ENCODE measurements around the gene MCC.

The MCC gene

GRCh38 chr5:113108485-113108884, 379.8 kb downstream of the MCC start:
- H3K27me3 Mint-ChIP-seq (ENCODE audit: low read depth, poor library complexity), result no peaks in the 10 kb centered on the region
- no peaks in the 10 kb centered on the region for H3K4me1 Mint-ChIP-seq

GRCh38 chr5:113106821-113107220, 381.4 kb downstream of the MCC start:
- TF ChIP-seq, protein P1, sequence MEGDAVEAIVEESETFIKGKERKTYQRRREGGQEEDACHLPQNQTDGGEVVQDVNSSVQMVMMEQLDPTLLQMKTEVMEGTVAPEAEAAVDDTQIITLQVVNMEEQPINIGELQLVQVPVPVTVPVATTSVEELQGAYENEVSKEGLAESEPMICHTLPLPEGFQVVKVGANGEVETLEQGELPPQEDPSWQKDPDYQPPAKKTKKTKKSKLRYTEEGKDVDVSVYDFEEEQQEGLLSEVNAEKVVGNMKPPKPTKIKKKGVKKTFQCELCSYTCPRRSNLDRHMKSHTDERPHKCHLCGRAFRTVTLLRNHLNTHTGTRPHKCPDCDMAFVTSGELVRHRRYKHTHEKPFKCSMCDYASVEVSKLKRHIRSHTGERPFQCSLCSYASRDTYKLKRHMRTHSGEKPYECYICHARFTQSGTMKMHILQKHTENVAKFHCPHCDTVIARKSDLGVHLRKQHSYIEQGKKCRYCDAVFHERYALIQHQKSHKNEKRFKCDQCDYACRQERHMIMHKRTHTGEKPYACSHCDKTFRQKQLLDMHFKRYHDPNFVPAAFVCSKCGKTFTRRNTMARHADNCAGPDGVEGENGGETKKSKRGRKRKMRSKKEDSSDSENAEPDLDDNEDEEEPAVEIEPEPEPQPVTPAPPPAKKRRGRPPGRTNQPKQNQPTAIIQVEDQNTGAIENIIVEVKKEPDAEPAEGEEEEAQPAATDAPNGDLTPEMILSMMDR (IDR thresholded peaks at IDR 0.05), result no peak
- DNase-seq, result no peak
- H3K27me3 Mint-ChIP-seq (ENCODE audit: low read depth, poor library complexity), result no peaks in the 10 kb centered on the region
- no peak overlapping the region for H3K4me3 Mint-ChIP-seq
- peaks cover 8% of the 10 kb centered on the region for H3K4me1 Mint-ChIP-seq
- no peak overlapping the region for H3K27ac Mint-ChIP-seq
- peaks cover 11% of the 10 kb centered on the region for H3K36me3 Mint-ChIP-seq (ENCODE audit: low read depth)
- H3K9me3 Mint-ChIP-seq, result no peaks in the 10 kb centered on the region

More at GRCh38 chr5:113108485-113108884, 379.8 kb downstream of the MCC start:
- TF ChIP-seq, protein P1 (IDR thresholded peaks at IDR 0.05), result no peak
- no peak for DNase-seq
- Mint-ChIP-seq H3K27ac (no peak overlapping the region), H3K9me3 (peaks cover 1% of the 10 kb centered on the region), H3K4me3 (no peak overlapping the region), H3K36me3 (ENCODE audit: low read depth) (peaks cover 15% of the 10 kb centered on the region)

- Mint-ChIP-seq H3K9me3 (no peaks in the 10 kb centered on the region), H3K27me3 (ENCODE audit: low read depth, poor library complexity) (no peaks in the 10 kb centered on the region), H3K27ac (peak overlapping the region; percentile 11), H3K4me3 (no peak overlapping the region), H3K36me3 (ENCODE audit: low read depth) (peaks cover 14% of the 10 kb centered on the region), H3K4me1 (peaks cover 17% of the 10 kb centered on the region)
- DNase-seq, result no peak
- TF ChIP-seq, protein P1 (IDR thresholded peaks at IDR 0.05), result no peak
Observed at GRCh38 chr5:113105693-113106280, 382.5 kb downstream of the MCC start.

- Mint-ChIP-seq H3K9me3 (no peaks in the 10 kb centered on the region), H3K27ac (no peak overlapping the region), H3K4me1 (peaks cover 40% of the 10 kb centered on the region), H3K36me3 (ENCODE audit: low read depth) (peaks cover 14% of the 10 kb centered on the region), H3K4me3 (no peak overlapping the region), H3K27me3 (ENCODE audit: low read depth, poor library complexity) (no peaks in the 10 kb centered on the region)
- TF ChIP-seq, protein P1 (IDR thresholded peaks at IDR 0.05), result no peak
- no peak for DNase-seq
Observed at GRCh38 chr5:113103330-113103729, 384.9 kb downstream of the MCC start.

DNA sequence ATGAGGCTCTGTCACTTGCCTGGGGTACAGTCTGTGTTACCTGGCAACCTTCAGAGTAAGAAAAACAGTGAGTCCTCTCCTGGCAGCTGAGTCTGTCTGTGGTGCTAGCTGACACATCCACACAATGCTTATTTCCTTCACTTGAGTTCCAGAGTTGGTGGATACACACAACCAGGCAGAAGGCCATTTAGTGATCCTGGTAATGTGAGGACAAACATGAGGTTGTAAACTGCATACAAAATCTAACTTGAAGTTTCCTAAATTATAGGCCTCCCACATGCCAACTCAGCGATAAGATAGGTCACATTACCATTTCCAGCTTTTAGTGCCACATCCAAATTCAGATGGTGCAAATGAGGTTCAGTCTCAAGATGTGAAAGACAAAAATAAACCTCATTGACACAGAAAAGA, 386.1 kb downstream of the MCC start:
- peak overlapping the region; percentile 85 for H3K27ac Mint-ChIP-seq
- H3K4me3 Mint-ChIP-seq, result no peak overlapping the region
- H3K9me3 Mint-ChIP-seq, result no peaks in the 10 kb centered on the region
- DNase-seq, result no peak
- H3K27me3 Mint-ChIP-seq (ENCODE audit: low read depth, poor library complexity), result no peaks in the 10 kb centered on the region
- TF ChIP-seq, protein P1 (IDR thresholded peaks at IDR 0.05), result no peak
- H3K36me3 Mint-ChIP-seq (ENCODE audit: low read depth), result peaks cover 14% of the 10 kb centered on the region
- peaks cover 49% of the 10 kb centered on the region for H3K4me1 Mint-ChIP-seq

DNA sequence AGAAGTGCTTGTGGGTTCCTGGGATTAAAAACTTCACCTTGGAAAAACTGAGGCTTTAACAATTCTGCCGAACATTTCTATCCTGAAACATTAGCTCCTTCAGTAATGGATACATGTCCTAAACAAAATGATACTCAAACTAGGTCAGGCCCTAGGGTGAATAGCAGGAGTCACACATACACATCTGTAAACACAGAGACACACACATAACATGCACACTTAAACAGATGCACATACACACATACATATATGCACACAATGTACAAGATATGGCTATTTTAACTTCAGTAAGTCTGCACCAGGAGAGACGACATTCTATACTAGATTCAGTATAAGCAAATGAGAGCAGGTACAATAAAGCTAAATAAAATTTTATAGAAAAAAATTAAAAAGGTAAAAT, 387.3 kb downstream of the MCC start:
- H3K36me3 Mint-ChIP-seq (ENCODE audit: low read depth), result peaks cover 14% of the 10 kb centered on the region
- DNase-seq, result no peak
- H3K27me3 Mint-ChIP-seq (ENCODE audit: low read depth, poor library complexity), result no peaks in the 10 kb centered on the region
- TF ChIP-seq, protein P1 (IDR thresholded peaks at IDR 0.05), result no peak
- H3K9me3 Mint-ChIP-seq, result no peaks in the 10 kb centered on the region
- H3K4me3 Mint-ChIP-seq, result no peak overlapping the region
- peaks cover 49% of the 10 kb centered on the region for H3K4me1 Mint-ChIP-seq
- no peak overlapping the region for H3K27ac Mint-ChIP-seq
